Neural cell (in vitro differentiated cells): Measurements from ENCODE around the gene HORMAD2. TPM values are rescaled to one million over a fixed set of nuclear protein-coding genes. Genes with fewer than 3 reads are reported as not detected.

Experiments used
- H2AFZ ChIP-seq: fragments of 200-600, 300-800 bp; sonication (generic), shearing (Covaris generic); 2 replicates; pipeline ENCODE4 v1.6.0; 2014; ENCODE audit warnings: low read depth, mild to moderate bottlenecking, antibody characterized with exemption, low read length, moderate library complexity
- H3F3A ChIP-seq: fragments of 200-600 bp; shearing (Covaris generic); 2 replicates; pipeline ENCODE4 v1.6.1; 2016; ENCODE audit warnings: mild to moderate bottlenecking, moderate library complexity, mixed read lengths, antibody characterized with exemption, low read length; ENCODE audit not compliant: insufficient read depth, poor library complexity, severe bottlenecking
- H3K27ac ChIP-seq: fragments of 200-600, 300-800 bp; sonication (generic), shearing (Covaris generic); 2 replicates; pipeline ENCODE4 v1.5.1; 2014; ENCODE audit warnings: mild to moderate bottlenecking, low read length, moderate library complexity
- H3K27me3 ChIP-seq: fragments of 300-800, 200-600 bp; sonication (generic), shearing (Covaris generic); 2 replicates; pipeline ENCODE4 v1.6.0; 2014; ENCODE audit warnings: mild to moderate bottlenecking, low read depth, low read length, moderate library complexity; ENCODE audit not compliant: insufficient read depth
- H3K36me3 ChIP-seq: fragments of 300-800, 200-600 bp; sonication (generic), shearing (Covaris generic); 2 replicates; pipeline ENCODE4 v1.5.1; 2014; ENCODE audit warnings: mild to moderate bottlenecking, antibody characterized with exemption, low read length, moderate library complexity; ENCODE audit not compliant: insufficient read depth
- H3K4me2 ChIP-seq: fragments of 300-800, 200-600 bp; sonication (generic), shearing (Covaris generic); 2 replicates; pipeline ENCODE4 v1.6.0; 2014; ENCODE audit warnings: mild to moderate bottlenecking, low read length
- H3K4me3 ChIP-seq: fragments of 300-800, 200-600 bp; sonication (generic), shearing (Covaris generic); 2 replicates; pipeline ENCODE4 v1.5.1; 2014; ENCODE audit warnings: mild to moderate bottlenecking, low read length, moderate library complexity
- H3K79me2 ChIP-seq: fragments of 200-600 bp; shearing (Covaris generic); replicated peaks from 2 replicates; pipeline ENCODE4 v1.6.0; 2014; ENCODE audit warnings: mild to moderate bottlenecking, low read length, moderate library complexity; ENCODE audit not compliant: insufficient read depth
- H3K9ac ChIP-seq: fragments of 300-800, 200-600 bp; sonication (generic), shearing (Covaris generic); 2 replicates; pipeline ENCODE4 v1.6.1; 2016; ENCODE audit warnings: mild to moderate bottlenecking, low read length, mixed read lengths
- H3K9me2 ChIP-seq: fragments of 200-600 bp; shearing (Covaris generic); 2 replicates; pipeline ENCODE4 v1.6.1; 2016; ENCODE audit warnings: mild to moderate bottlenecking, low read length, mixed read lengths; ENCODE audit not compliant: insufficient read depth
- H3K9me3 ChIP-seq: fragments of 200-600, 300-800 bp; sonication (generic), shearing (Covaris generic); 2 replicates; pipeline ENCODE4 v1.6.1; 2016; ENCODE audit warnings: mild to moderate bottlenecking, mixed run types, low read length, moderate library complexity, mixed read lengths
- H4K20me1 ChIP-seq: fragments of 200-600 bp; shearing (Covaris generic); 2 replicates; pipeline ENCODE4 v1.6.1; 2016; ENCODE audit warnings: mild to moderate bottlenecking, mixed run types; ENCODE audit not compliant: insufficient read depth
- EP300 ChIP-seq: fragments of 450-650 bp; conservative IDR thresholded peaks from 2 replicates; pipeline ENCODE4 v1.6.1; 2014; ENCODE audit warnings: antibody characterized with exemption, mild to moderate bottlenecking, moderate library complexity; ENCODE audit not compliant: poor library complexity, severe bottlenecking
- EZH2 ChIP-seq: fragments of 200-600, 300-800 bp; shearing (Covaris generic), sonication (generic); IDR thresholded peaks from 2 replicates; pipeline ENCODE4 v1.6.1; 2014; ENCODE audit warnings: antibody characterized with exemption, low read length, borderline replicate concordance, mild to moderate bottlenecking; ENCODE audit not compliant: insufficient read depth, poor library complexity, severe bottlenecking
- MXI1 ChIP-seq: fragments of 450-650 bp; conservative IDR thresholded peaks from 2 replicates; pipeline ENCODE4 v1.6.1; 2014; ENCODE audit warnings: antibody characterized with exemption, mild to moderate bottlenecking; ENCODE audit not compliant: poor library complexity, severe bottlenecking
- POLR2AphosphoS5 ChIP-seq: IDR thresholded peaks from 2 replicates; pipeline ENCODE4 v1.6.1; 2012
- RAD21 ChIP-seq: fragments of 450-650 bp; conservative IDR thresholded peaks from 2 replicates; pipeline ENCODE4 v1.6.1; 2014; ENCODE audit warnings: antibody characterized with exemption, mild to moderate bottlenecking, moderate library complexity
- REST ChIP-seq: IDR thresholded peaks from 2 replicates; pipeline ENCODE4 v1.6.1; 2012; ENCODE audit warnings: borderline replicate concordance
- SMC3 ChIP-seq: fragments of 450-650 bp; conservative IDR thresholded peaks from 2 replicates; pipeline ENCODE4 v1.6.1; 2014; ENCODE audit warnings: antibody characterized with exemption, mild to moderate bottlenecking, moderate library complexity; ENCODE audit not compliant: poor library complexity
- TAF1 ChIP-seq: IDR thresholded peaks from 2 replicates; pipeline ENCODE4 v1.6.1; 2012; ENCODE audit warnings: low read depth
- polyA plus RNA-seq: library from polyadenylated mRNA; depleted of rRNA; stranded (reverse); fragments of >200 nt; gene quantifications from 2 replicates; pipeline ENCODE4 v1.2.3, GENCODE V29; 2014
- TF ChIP-seq, protein P1 (sequence below): fragments of 450-650 bp; IDR thresholded peaks from 2 replicates; pipeline ENCODE4 v1.5.1; 2014; ENCODE audit warnings: antibody characterized with exemption, mild to moderate bottlenecking, moderate library complexity; ENCODE audit not compliant: poor library complexity, severe bottlenecking

Gene HORMAD2
- polyA plus RNA-seq, 1 donor from 2014 or later, result 1.2 TPM

DNA sequence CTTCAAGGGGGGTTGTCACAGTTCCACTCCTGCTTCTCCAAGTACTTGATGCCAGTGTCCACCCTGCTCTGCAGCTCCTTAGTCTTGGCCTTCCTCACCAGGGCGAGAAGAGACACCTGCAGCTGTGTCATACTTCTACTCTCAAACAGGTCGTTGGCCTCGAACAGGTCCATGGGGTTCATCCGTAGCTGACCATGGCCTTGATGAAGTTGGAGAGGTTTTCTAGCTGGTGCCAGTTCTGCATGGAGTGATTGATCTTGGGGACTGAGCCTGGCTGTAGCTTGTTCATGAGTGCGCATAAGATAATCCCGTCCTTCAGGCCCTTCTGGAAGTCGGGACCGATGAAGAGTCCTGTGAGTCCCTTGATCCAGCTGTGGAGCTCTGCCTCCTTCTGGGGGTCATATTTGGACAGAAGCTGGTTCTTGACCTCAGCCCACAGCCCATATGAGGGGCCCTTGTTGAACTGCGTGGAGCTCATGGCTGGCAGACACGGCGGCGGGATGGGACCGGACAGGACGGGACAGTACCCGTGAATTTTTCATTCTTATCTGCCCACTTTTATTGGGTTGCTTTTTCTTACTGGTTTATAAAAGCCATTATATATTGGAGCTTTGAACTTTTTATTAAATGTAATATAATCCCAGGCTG lies 33.4 kb upstream of the HORMAD2 start:
- Histone ChIP-seq H3K4me2 (no peak overlapping the region), H3K9me2 (no peaks in the 10 kb centered on the region), H3K9me3 (peaks cover 3% of the 10 kb centered on the region), H3K27me3 (no peaks in the 10 kb centered on the region), H3K9ac (no peak overlapping the region), H2AFZ (no peak overlapping the region), H3K27ac (no peak overlapping the region), H3K36me3 (no peaks in the 10 kb centered on the region), H3K4me3 (no peak overlapping the region), H3K79me2 (no peaks in the 10 kb centered on the region), H4K20me1 (no peaks in the 10 kb centered on the region), H3F3A (no peaks in the 10 kb centered on the region)
- TF ChIP-seq REST (no peak), EP300 (no peak), TAF1 (no peak), MXI1 (no peak), RAD21 (no peak), SMC3 (no peak), POLR2AphosphoS5 (no peak)
- TF ChIP-seq, protein P1, sequence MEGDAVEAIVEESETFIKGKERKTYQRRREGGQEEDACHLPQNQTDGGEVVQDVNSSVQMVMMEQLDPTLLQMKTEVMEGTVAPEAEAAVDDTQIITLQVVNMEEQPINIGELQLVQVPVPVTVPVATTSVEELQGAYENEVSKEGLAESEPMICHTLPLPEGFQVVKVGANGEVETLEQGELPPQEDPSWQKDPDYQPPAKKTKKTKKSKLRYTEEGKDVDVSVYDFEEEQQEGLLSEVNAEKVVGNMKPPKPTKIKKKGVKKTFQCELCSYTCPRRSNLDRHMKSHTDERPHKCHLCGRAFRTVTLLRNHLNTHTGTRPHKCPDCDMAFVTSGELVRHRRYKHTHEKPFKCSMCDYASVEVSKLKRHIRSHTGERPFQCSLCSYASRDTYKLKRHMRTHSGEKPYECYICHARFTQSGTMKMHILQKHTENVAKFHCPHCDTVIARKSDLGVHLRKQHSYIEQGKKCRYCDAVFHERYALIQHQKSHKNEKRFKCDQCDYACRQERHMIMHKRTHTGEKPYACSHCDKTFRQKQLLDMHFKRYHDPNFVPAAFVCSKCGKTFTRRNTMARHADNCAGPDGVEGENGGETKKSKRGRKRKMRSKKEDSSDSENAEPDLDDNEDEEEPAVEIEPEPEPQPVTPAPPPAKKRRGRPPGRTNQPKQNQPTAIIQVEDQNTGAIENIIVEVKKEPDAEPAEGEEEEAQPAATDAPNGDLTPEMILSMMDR, result no peak

DNA sequence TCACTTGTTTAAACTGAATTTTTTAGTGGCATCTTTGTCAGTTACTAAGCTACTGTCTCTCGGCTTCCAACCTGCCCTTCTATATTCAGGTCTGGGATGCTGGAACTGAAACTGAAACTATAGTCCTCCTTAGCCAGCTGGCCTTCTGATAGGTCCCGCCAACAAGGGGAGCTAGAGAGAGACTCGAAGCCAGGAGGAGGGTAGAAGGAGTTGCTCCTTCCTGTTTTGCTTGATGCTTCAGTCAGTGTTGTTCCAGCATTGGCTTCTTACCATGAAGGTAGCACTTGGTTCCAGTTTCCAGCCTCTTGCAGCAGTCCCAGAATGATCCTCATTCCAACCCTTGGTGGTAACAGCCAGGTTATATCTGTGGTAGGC lies 32.9 kb upstream of the HORMAD2 start:
- Histone ChIP-seq H3K9me3 (peaks cover 3% of the 10 kb centered on the region), H3K4me3 (no peak overlapping the region), H4K20me1 (no peaks in the 10 kb centered on the region), H3K36me3 (no peaks in the 10 kb centered on the region), H3K79me2 (no peaks in the 10 kb centered on the region), H2AFZ (no peak overlapping the region), H3K27me3 (no peaks in the 10 kb centered on the region), H3K4me2 (no peak overlapping the region), H3F3A (no peaks in the 10 kb centered on the region), H3K27ac (no peak overlapping the region), H3K9me2 (no peaks in the 10 kb centered on the region), H3K9ac (no peak overlapping the region)
- TF ChIP-seq EZH2, result no peak
- TF ChIP-seq MXI1, result no peak
- no peak for TF ChIP-seq EP300
- no peak for TF ChIP-seq REST
- no peak for TF ChIP-seq TAF1
- TF ChIP-seq, protein P1, result no peak
- TF ChIP-seq SMC3, result no peak
- TF ChIP-seq RAD21, result no peak
- no peak for TF ChIP-seq POLR2AphosphoS5
